Measurements from ENCODE around the gene NYNRIN. TPM values are rescaled to one million over a fixed set of nuclear protein-coding genes. Genes with fewer than 3 reads are reported as not detected.
A peak's percentile ranks its signal among the peaks of the same experiment; 100 is the strongest.
"Not testable (repeated sequence)": the region's sequence is repeated elsewhere in the genome, so short reads cannot be mapped to it uniquely, and the experiment has no call there.

Gene NYNRIN
- total RNA-seq, 1 donor from 2014 or later, result 6.0 TPM

- H3K4me3 ChIP-seq (ENCODE audit: low read depth, low read length), result peak overlapping the region; percentile 82
- no peak for DNase-seq (ENCODE audit: low read depth)
- TF ChIP-seq CTCF (IDR thresholded peaks at IDR 0.05; ENCODE audit: insufficient read depth, low read length, poor library complexity, severe bottlenecking), result no peak
- H3K27me3 ChIP-seq (ENCODE audit: control insufficient read depth, insufficient read depth, low read length), result no peaks in the 10 kb centered on the region
- H3K36me3 ChIP-seq (ENCODE audit: control insufficient read depth, insufficient read depth, low read length), result no peaks in the 10 kb centered on the region
These were observed 30.1 kb upstream of the NYNRIN start for GRCh38 chr14:24368562-24369252.

- Histone ChIP-seq H3K27me3 (ENCODE audit: control insufficient read depth, insufficient read depth, low read length) (no peaks in the 10 kb centered on the region), H3K36me3 (ENCODE audit: control insufficient read depth, insufficient read depth, low read length) (no peaks in the 10 kb centered on the region), H3K4me3 (ENCODE audit: low read depth, low read length) (no peak overlapping the region)
- no peak for DNase-seq (ENCODE audit: low read depth)
- TF ChIP-seq CTCF (IDR thresholded peaks at IDR 0.05; ENCODE audit: insufficient read depth, low read length, poor library complexity, severe bottlenecking), result no peak
These were observed 29.3 kb upstream of the NYNRIN start for GRCh38 chr14:24369463-24369862.

- H3K27me3 ChIP-seq (ENCODE audit: control insufficient read depth, insufficient read depth, low read length), result no peaks in the 10 kb centered on the region
- no peak for DNase-seq (ENCODE audit: low read depth)
- no peaks in the 10 kb centered on the region for H3K36me3 ChIP-seq (ENCODE audit: control insufficient read depth, insufficient read depth, low read length)
- no peak for TF ChIP-seq CTCF (IDR thresholded peaks at IDR 0.05; ENCODE audit: insufficient read depth, low read length, poor library complexity, severe bottlenecking)
- no peak overlapping the region for H3K4me3 ChIP-seq (ENCODE audit: low read depth, low read length)
These were observed 28.7 kb upstream of the NYNRIN start for GRCh38 chr14:24369907-24370687.

GRCh38 chr14:24370748-24371147, 28.1 kb upstream of the NYNRIN start:
- Histone ChIP-seq H3K36me3 (ENCODE audit: control insufficient read depth, insufficient read depth, low read length) (no peaks in the 10 kb centered on the region), H3K27me3 (ENCODE audit: control insufficient read depth, insufficient read depth, low read length) (no peaks in the 10 kb centered on the region), H3K4me3 (ENCODE audit: low read depth, low read length) (no peak overlapping the region)
- no peak for DNase-seq (ENCODE audit: low read depth)
- TF ChIP-seq CTCF (IDR thresholded peaks at IDR 0.05; ENCODE audit: insufficient read depth, low read length, poor library complexity, severe bottlenecking), result no peak

GRCh38 chr14:24371605-24372004, 27.2 kb upstream of the NYNRIN start:
- not testable (repeated sequence) for H3K4me3 ChIP-seq (ENCODE audit: low read depth, low read length); H3K27me3 ChIP-seq (ENCODE audit: control insufficient read depth, insufficient read depth, low read length); H3K36me3 ChIP-seq (ENCODE audit: control insufficient read depth, insufficient read depth, low read length); DNase-seq (ENCODE audit: low read depth)

GRCh38 chr14:24372701-24373416, 25.9 kb upstream of the NYNRIN start:
- no peak for TF ChIP-seq CTCF (IDR thresholded peaks at IDR 0.05; ENCODE audit: insufficient read depth, low read length, poor library complexity, severe bottlenecking)
- no peaks in the 10 kb centered on the region for H3K27me3 ChIP-seq (ENCODE audit: control insufficient read depth, insufficient read depth, low read length)
- no peaks in the 10 kb centered on the region for H3K36me3 ChIP-seq (ENCODE audit: control insufficient read depth, insufficient read depth, low read length)
- H3K4me3 ChIP-seq (ENCODE audit: low read depth, low read length), result no peak overlapping the region
- DNase-seq (ENCODE audit: low read depth), result no peak

Data from kidney epithelial cell (primary cell).